A549 (cell line): Measurements from ENCODE around the gene PTCD1. TPM values are rescaled to one million over a fixed set of nuclear protein-coding genes. Genes with fewer than 3 reads are reported as not detected.

Source experiments
- ATAC-seq, 2 experiments: fragments of 200-7000 bp in 1 of 2; fragments of >200 bp in 1 of 2; cut with Nextera tagmentation in 1 of 2; cut with Tn5 transposase in 1 of 2; 3 replicates each; pipeline versions ENCODE4 v1.8.0 to v1.9.1; 2018 to 2020; ENCODE audit warnings: mild to moderate bottlenecking in 1 of 2, moderate library complexity in 1 of 2
- CTCF ChIA-PET: fragments of 300-600 bp; sonication (Branson Sonifier 250); formaldehyde crosslinking; extraction: SDS; loops from one replicate; lab custom pipeline; 2021; ENCODE audit warnings: antibody characterized with exemption, inconsistent platforms; lab: Yijun Ruan, JAX
- POLR2A ChIA-PET: fragments of 350-600 bp; formaldehyde crosslinking; extraction: SDS; loops from one replicate; lab custom pipeline; 2021; ENCODE audit warnings: antibody characterized with exemption, inconsistent platforms; lab: Yijun Ruan, JAX
- DNase-seq, 2 experiments: peaks; one replicate each; pipeline versions ENCODE4 v3.0.0 to v3.0.0-alpha.2; 2011 to 2016; ENCODE audit warnings: low read depth in 1 of 2, low spot score in 1 of 2
- FAIRE-seq: peaks from 2 replicates; lab custom pipeline; 2011; peaks lifted over from hg19 to GRCh38; lab: Jason Lieb, UNC
- H3K27ac ChIP-seq, 2 experiments: fragments of >200 bp; sonication (Bioruptor Twin); formaldehyde crosslinking; 3 replicates each; pipeline ENCODE4 v1.5.1; 2016 to 2017
- H3K4me1 ChIP-seq: fragments of >200 bp; sonication (Bioruptor Twin); formaldehyde crosslinking; 3 replicates; pipeline ENCODE4 v1.6.1; 2016
- H3K4me2 ChIP-seq: fragments of >200 bp; sonication (Bioruptor Twin); formaldehyde crosslinking; 3 replicates; pipeline ENCODE4 v1.6.1; 2016
- H3K4me3 ChIP-seq: fragments of >200 bp; sonication (Bioruptor Twin); formaldehyde crosslinking; 3 replicates; pipeline ENCODE4 v1.5.1; 2016
- H3K9me3 ChIP-seq: fragments of >200 bp; sonication (Bioruptor Twin); formaldehyde crosslinking; 3 replicates; pipeline ENCODE4 v1.6.1; 2016
- CBX8 ChIP-seq: fragments of 200-600 bp; sonication (generic); IDR thresholded peaks from 2 replicates; pipeline ENCODE4 v1.6.1; 2016
- CEBPB ChIP-seq, 2 experiments: fragments of >200 bp in 1 of 2; sonication (Bioruptor Twin) in 1 of 2; formaldehyde crosslinking in 1 of 2; IDR thresholded peaks; 2 replicates each; pipeline ENCODE4 v1.6.1; 2012 to 2016
- EHF ChIP-seq: fragments of 250-450 bp; sonication (Bioruptor Pico); IDR thresholded peaks from 2 replicates; pipeline ENCODE4 v1.5.0; 2020; ENCODE audit warnings: mild to moderate bottlenecking
- ESRRA ChIP-seq: fragments of 150-350 bp; IDR thresholded peaks from 2 replicates; pipeline ENCODE4 v1.6.1; 2014; ENCODE audit warnings: mild to moderate bottlenecking, low read length, borderline replicate concordance
- FOSB ChIP-seq: fragments of 250-450 bp; sonication (Bioruptor Pico); IDR thresholded peaks from 2 replicates; pipeline ENCODE4 v1.5.0; 2020; ENCODE audit warnings: mild to moderate bottlenecking, moderate library complexity
- FOSL2 ChIP-seq, 2 experiments: fragments of 450-650 bp in 1 of 2; fragments of >200 bp in 1 of 2; sonication (Bioruptor Twin) in 1 of 2; formaldehyde crosslinking; IDR thresholded peaks; 2 replicates each; pipeline versions ENCODE4 v1.5.0 to v1.6.1; 2016 to 2020; ENCODE audit warnings: mild to moderate bottlenecking in 1 of 2, moderate library complexity in 1 of 2
- GATA3 ChIP-seq: IDR thresholded peaks from 2 replicates; pipeline ENCODE4 v1.6.1; 2012; ENCODE audit warnings: borderline replicate concordance
- HDAC2 ChIP-seq: fragments of 200-600 bp; sonication (generic); IDR thresholded peaks from 2 replicates; pipeline ENCODE4 v1.6.1; 2016
- HEYL ChIP-seq: fragments of 250-450 bp; sonication (Bioruptor Pico); IDR thresholded peaks from 2 replicates; pipeline ENCODE4 v1.8.0; 2021; ENCODE audit warnings: mild to moderate bottlenecking, moderate library complexity
- HOXA7 ChIP-seq: fragments of 250-450 bp; sonication (Bioruptor Pico); IDR thresholded peaks from 2 replicates; pipeline ENCODE4 v1.5.0; 2020; ENCODE audit warnings: mild to moderate bottlenecking, moderate library complexity
- KDM1A ChIP-seq: fragments of 200-600 bp; sonication (generic); IDR thresholded peaks from 2 replicates; pipeline ENCODE4 v1.6.1; 2016; ENCODE audit warnings: low read depth, mild to moderate bottlenecking
- MAFK ChIP-seq: fragments of 450-650 bp; IDR thresholded peaks from 2 replicates; pipeline ENCODE4 v1.6.1; 2014; ENCODE audit not compliant: partially characterized antibody
- PBX3 ChIP-seq: IDR thresholded peaks from 2 replicates; pipeline ENCODE4 v1.6.1; 2012
- RARB ChIP-seq: fragments of 250-450 bp; sonication (Bioruptor Pico); IDR thresholded peaks from 2 replicates; pipeline ENCODE4 v1.8.0; 2021; ENCODE audit warnings: mild to moderate bottlenecking, moderate library complexity
- SREBF2 ChIP-seq: fragments of 450-650 bp; IDR thresholded peaks from 2 replicates; pipeline ENCODE4 v1.6.1; 2014; ENCODE audit warnings: mild to moderate bottlenecking, moderate library complexity
- TFCP2L1 ChIP-seq: fragments of 250-450 bp; sonication (Bioruptor Pico); IDR thresholded peaks from 2 replicates; pipeline ENCODE4 v1.5.0; 2021; ENCODE audit warnings: mild to moderate bottlenecking
- TP53 ChIP-seq: fragments of 250-450 bp; sonication (Bioruptor Pico); IDR thresholded peaks from 2 replicates; pipeline ENCODE4 v1.5.0; 2021; ENCODE audit warnings: mild to moderate bottlenecking, moderate library complexity
- ZSCAN20 ChIP-seq: fragments of 250-450 bp; sonication (Bioruptor Pico); IDR thresholded peaks from 2 replicates; pipeline ENCODE4 v1.8.0; 2022; ENCODE audit warnings: mild to moderate bottlenecking, moderate library complexity
- WGBS: methylation state at CpG from one replicate; pipeline ENCODE4 v1.1.6; 2017; ENCODE audit errors: missing lambda C conversion rate; 5-methylcytosine and 5-hydroxymethylcytosine counted together
- polyA plus RNA-seq, 4 experiments: library from polyadenylated mRNA; depleted of rRNA in 3 of 4; stranded (reverse); fragments of >200 nt; fragmentation: RNase III in 1 of 4; extraction: RNeasy Plus Mini Kit Qiagen cat#74134 plus additional on column Dnase treatment in 1 of 4; gene quantifications; 2 replicates in 3 of 4; 3 replicates in 1 of 4; pipeline ENCODE4 v1.2.3, GENCODE V29; 2011 to 2017
- TF ChIP-seq, protein P1 (sequence below): fragments of 450-650 bp; IDR thresholded peaks from 2 replicates; pipeline ENCODE4 v1.6.1; 2014; ENCODE audit warnings: antibody characterized with exemption
- TF ChIP-seq, protein P2 (sequence below): fragments of >200 bp; sonication (Bioruptor Twin); formaldehyde crosslinking; IDR thresholded peaks from 3 replicates; pipeline ENCODE4 v1.5.1; 2016
- TF ChIP-seq, protein P3 (sequence below): IDR thresholded peaks from 2 replicates; pipeline ENCODE4 v1.6.1; 2012; ENCODE audit warnings: low read depth, borderline replicate concordance
- TF ChIP-seq, protein P4 (sequence below): fragments of 250-450 bp; sonication (Bioruptor Pico); IDR thresholded peaks from 2 replicates; pipeline ENCODE4 v1.5.0; 2020; ENCODE audit warnings: low read depth, mild to moderate bottlenecking, moderate library complexity

The PTCD1 gene
- polyA plus RNA-seq, 2 of the 4 experiments (the other 2 are of a cell fraction), result 3.9 to 5.4 TPM

- peak in 1 of 2 experiments; percentile 22; a peak in 1 of 6 replicates for ATAC-seq
- WGBS, result 89% methylated on average over 13 of the region's 13 CpGs
- ChIA-PET CTCF (interaction anchor here (1.7 to 1.8 kb wide), 2 partner anchors 16 kb away, joined by 4 to 5 read pairs; no protein-coding TSS in a partner anchor), POLR2A (no interaction called here)
- Histone ChIP-seq H3K4me1 (peaks cover 29% of the 10 kb centered on the region), H3K4me2 (no peak overlapping the region), H3K27ac (peak overlapping the region in 1 of 2 experiments; percentile 36; a peak in 1 of 6 replicates), H3K4me3 (no peak overlapping the region), H3K9me3 (no peaks in the 10 kb centered on the region)
- no peak for DNase-seq
- no peak for FAIRE-seq
- TF ChIP-seq KDM1A, result peak; percentile 79
- TF ChIP-seq ZSCAN20 (CRISPR knock-in tag), result no peak
- TF ChIP-seq, protein P1, sequence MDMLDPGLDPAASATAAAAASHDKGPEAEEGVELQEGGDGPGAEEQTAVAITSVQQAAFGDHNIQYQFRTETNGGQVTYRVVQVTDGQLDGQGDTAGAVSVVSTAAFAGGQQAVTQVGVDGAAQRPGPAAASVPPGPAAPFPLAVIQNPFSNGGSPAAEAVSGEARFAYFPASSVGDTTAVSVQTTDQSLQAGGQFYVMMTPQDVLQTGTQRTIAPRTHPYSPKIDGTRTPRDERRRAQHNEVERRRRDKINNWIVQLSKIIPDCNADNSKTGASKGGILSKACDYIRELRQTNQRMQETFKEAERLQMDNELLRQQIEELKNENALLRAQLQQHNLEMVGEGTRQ, result no peak
- TF ChIP-seq EHF, result no peak
- no peak for TF ChIP-seq TP53 (CRISPR knock-in tag)
- TF ChIP-seq TFCP2L1, result no peak
- no peak for TF ChIP-seq HEYL (CRISPR knock-in tag)
These were observed 54.7 kb downstream of the PTCD1 start for GRCh38 chr7:99383791-99384370.

GRCh38 chr7:99383203-99383602 is 55.4 kb downstream of the PTCD1 start:
- 94% methylated on average over 10 of the region's 10 CpGs for WGBS
- DNase-seq (no peak), FAIRE-seq (no peak), ATAC-seq (no peak)
- CTCF ChIA-PET, result interaction anchor here (1.7 kb wide), 1 partner anchor 17 kb away, joined by 5 read pairs; no protein-coding TSS in a partner anchor
- H3K4me1 ChIP-seq, result peaks cover 36% of the 10 kb centered on the region
- H3K4me2 ChIP-seq, result no peak overlapping the region
- H3K27ac ChIP-seq, result no peak overlapping the region
- POLR2A ChIA-PET, result no interaction called here
- TF ChIP-seq ZSCAN20 (CRISPR knock-in tag), result no peak
- TF ChIP-seq HDAC2, result no peak
- TF ChIP-seq SREBF2, result no peak
- TF ChIP-seq, protein P2, sequence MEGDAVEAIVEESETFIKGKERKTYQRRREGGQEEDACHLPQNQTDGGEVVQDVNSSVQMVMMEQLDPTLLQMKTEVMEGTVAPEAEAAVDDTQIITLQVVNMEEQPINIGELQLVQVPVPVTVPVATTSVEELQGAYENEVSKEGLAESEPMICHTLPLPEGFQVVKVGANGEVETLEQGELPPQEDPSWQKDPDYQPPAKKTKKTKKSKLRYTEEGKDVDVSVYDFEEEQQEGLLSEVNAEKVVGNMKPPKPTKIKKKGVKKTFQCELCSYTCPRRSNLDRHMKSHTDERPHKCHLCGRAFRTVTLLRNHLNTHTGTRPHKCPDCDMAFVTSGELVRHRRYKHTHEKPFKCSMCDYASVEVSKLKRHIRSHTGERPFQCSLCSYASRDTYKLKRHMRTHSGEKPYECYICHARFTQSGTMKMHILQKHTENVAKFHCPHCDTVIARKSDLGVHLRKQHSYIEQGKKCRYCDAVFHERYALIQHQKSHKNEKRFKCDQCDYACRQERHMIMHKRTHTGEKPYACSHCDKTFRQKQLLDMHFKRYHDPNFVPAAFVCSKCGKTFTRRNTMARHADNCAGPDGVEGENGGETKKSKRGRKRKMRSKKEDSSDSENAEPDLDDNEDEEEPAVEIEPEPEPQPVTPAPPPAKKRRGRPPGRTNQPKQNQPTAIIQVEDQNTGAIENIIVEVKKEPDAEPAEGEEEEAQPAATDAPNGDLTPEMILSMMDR, result no peak
- no peak for TF ChIP-seq RARB (CRISPR knock-in tag)
- TF ChIP-seq, protein P3, sequence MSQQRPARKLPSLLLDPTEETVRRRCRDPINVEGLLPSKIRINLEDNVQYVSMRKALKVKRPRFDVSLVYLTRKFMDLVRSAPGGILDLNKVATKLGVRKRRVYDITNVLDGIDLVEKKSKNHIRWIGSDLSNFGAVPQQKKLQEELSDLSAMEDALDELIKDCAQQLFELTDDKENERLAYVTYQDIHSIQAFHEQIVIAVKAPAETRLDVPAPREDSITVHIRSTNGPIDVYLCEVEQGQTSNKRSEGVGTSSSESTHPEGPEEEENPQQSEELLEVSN, result no peak
- TF ChIP-seq FOSB, result no peak
- TF ChIP-seq PBX3, result no peak
- TF ChIP-seq CEBPB (IDR thresholded peaks at IDR 0.05), result no peak
- TF ChIP-seq MAFK, result no peak
- no peak for TF ChIP-seq HOXA7 (CRISPR knock-in tag)
- TF ChIP-seq ESRRA, result no peak
- no peak for TF ChIP-seq GATA3
- no peaks in the 10 kb centered on the region for H3K9me3 ChIP-seq
- no peak overlapping the region for H3K4me3 ChIP-seq

GRCh38 chr7:99381664-99382075 is 56.9 kb downstream of the PTCD1 start:
- Histone ChIP-seq H3K9me3 (no peaks in the 10 kb centered on the region), H3K4me3 (no peak overlapping the region), H3K4me1 (peaks cover 42% of the 10 kb centered on the region), H3K27ac (peak overlapping the region in 1 of 2 experiments; percentile 3; a peak in 2 of 6 replicates), H3K4me2 (no peak overlapping the region)
- TF ChIP-seq CBX8, result no peak
- TF ChIP-seq, protein P4, sequence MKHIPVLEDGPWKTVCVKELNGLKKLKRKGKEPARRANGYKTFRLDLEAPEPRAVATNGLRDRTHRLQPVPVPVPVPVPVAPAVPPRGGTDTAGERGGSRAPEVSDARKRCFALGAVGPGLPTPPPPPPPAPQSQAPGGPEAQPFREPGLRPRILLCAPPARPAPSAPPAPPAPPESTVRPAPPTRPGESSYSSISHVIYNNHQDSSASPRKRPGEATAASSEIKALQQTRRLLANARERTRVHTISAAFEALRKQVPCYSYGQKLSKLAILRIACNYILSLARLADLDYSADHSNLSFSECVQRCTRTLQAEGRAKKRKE, result no peak
- TF ChIP-seq HEYL (CRISPR knock-in tag), result no peak
- no peak for TF ChIP-seq FOSL2 (IDR thresholded peaks at IDR 0.05)
- no peak for TF ChIP-seq FOSL2 (CRISPR knock-in tag; IDR thresholded peaks at IDR 0.05)
- FAIRE-seq (no peak), ATAC-seq (no peak), DNase-seq (no peak)
- 85% methylated on average over 5 of the region's 7 CpGs for WGBS
- POLR2A ChIA-PET, result no interaction called here
- CTCF ChIA-PET, result interaction anchor here (0.6 kb wide), 1 partner anchor 345 kb away, joined by 3 read pairs; no protein-coding TSS in a partner anchor
